Gastroesophageal sphincter (tissue), 4 donors: ENCODE results near the gene CD248. TPM values are rescaled to one million over a fixed set of nuclear protein-coding genes. Genes with fewer than 3 reads are reported as not detected.
"Not testable (repeated sequence)": the region's sequence is repeated elsewhere in the genome, so short reads cannot be mapped to it uniquely, and the experiment has no call there.

Source experiments
- ATAC-seq: fragments of 150-250 bp; one replicate; pipeline ENCODE4 v1.9.1; 2016; ENCODE audit warnings: mild to moderate bottlenecking, moderate library complexity
- H3K27ac ChIP-seq, 4 donors: fragments of 200-600 bp; sonication (generic) in 3 of 4; 1 replicate in 3 of 4; 2 replicates in 1 of 4; pipeline ENCODE4 v1.5.1; 2016 to 2019
- H3K27me3 ChIP-seq: fragments of 200-600 bp; sonication (generic); one replicate; pipeline ENCODE4 v1.5.1; 2019
- H3K36me3 ChIP-seq, 2 donors: fragments of 200-600 bp; sonication (generic); one replicate each; pipeline ENCODE4 v1.5.1; 2019; ENCODE audit warnings: control low read depth in 1 of 2
- H3K4me1 ChIP-seq, 3 donors: fragments of 200-600 bp; sonication (generic); 1 replicate in 2 of 3; 2 replicates in 1 of 3; pipeline ENCODE4 v1.5.1; 2016 to 2019; ENCODE audit warnings: control low read depth in 2 of 3
- H3K4me3 ChIP-seq, 2 donors: fragments of 200-600 bp; sonication (generic); one replicate each; pipeline ENCODE4 v1.5.1; 2019; ENCODE audit warnings: mild to moderate bottlenecking in 1 of 2, moderate library complexity in 1 of 2
- H3K9me3 ChIP-seq, 3 donors: fragments of 200-600 bp; sonication (generic); one replicate each; pipeline ENCODE4 v1.5.1; 2017 to 2019; ENCODE audit warnings: control low read depth in 2 of 3
- EP300 ChIP-seq: sonication (generic); formaldehyde crosslinking; IDR thresholded peaks from one replicate; pipeline ENCODE4 v1.6.1; 2017; ENCODE audit warnings: antibody characterized with exemption, mild to moderate bottlenecking
- POLR2A ChIP-seq, 2 donors: fragments of 450-650 bp; IDR thresholded peaks; one replicate each; pipeline ENCODE4 v1.6.1; 2017; ENCODE audit warnings: antibody characterized with exemption in 2 of 2, mild to moderate bottlenecking in 2 of 2, moderate library complexity in 1 of 2
- POLR2AphosphoS5 ChIP-seq: sonication (generic); formaldehyde crosslinking; IDR thresholded peaks from one replicate; pipeline ENCODE4 v1.6.1; 2017; ENCODE audit warnings: antibody characterized with exemption
- WGBS, 2 donors: methylation state at CpG; one replicate each; pipeline ENCODE4 v1.1.5; 2018; ENCODE audit warnings: low coverage in 1 of 2; 5-methylcytosine and 5-hydroxymethylcytosine counted together
- total RNA-seq, 4 donors: library from RNA; depleted of rRNA; stranded (reverse); fragments of >200 nt; gene quantifications; one replicate each; pipeline ENCODE4 v1.1.0, GENCODE V29; 2016
- TF ChIP-seq, protein P1 (sequence below), 4 experiments: fragments of 200-600 bp in 2 of 4; fragments of 450-650 bp in 2 of 4; sonication (generic) in 1 of 4; IDR thresholded peaks; one replicate each; pipeline ENCODE4 v1.5.1; 2017 to 2019; ENCODE audit warnings: antibody characterized with exemption in 4 of 4, mild to moderate bottlenecking in 2 of 4, moderate library complexity in 2 of 4

CD248 gene
- total RNA-seq, 4 donors from 2014 or later, result 23.1 to 68.2 (median 27.0) TPM

DNA sequence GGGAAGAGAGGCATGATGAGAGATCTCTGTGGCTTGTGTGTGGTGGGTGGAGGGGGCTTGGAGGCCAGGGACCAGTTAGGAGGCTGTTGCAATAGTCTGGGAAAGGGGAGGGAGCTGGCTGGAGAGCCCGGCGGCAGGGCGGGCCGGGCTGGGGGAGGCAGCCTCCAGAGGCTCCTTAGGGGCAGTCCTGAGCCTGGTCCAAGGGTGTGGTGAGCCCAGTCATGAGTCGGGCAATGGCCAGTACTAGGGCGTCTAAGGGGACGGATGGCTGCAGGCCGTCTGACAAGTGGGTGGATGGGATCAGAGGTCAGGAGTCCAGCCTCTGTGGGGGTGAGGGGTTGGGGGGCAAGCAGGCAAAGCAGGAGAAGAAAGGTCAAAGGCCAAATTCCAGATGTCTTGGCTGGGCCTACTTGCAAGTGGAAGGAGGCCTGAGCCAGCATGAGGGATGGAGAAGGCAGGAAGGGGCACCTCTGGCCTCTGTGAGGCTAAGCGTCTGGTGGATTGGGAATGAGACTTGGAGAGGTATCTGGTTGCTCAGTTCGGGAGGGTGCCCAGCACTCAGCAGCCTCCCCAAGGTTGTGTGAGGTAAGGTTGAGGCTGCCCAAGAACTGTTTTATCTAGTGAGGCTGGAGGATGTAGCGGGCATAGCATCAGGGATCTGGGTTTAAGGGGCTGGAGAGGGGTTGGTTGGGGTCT lies 6.0 kb upstream of the CD248 start:
- Histone ChIP-seq H3K9me3 (no peaks in the 10 kb centered on the region), H3K27me3 (no peaks in the 10 kb centered on the region), H3K27ac (peak overlapping the region in 2 of 4 donors; percentile 43 to 58), H3K4me3 (no peak overlapping the region), H3K36me3 (no peaks in the 10 kb centered on the region), H3K4me1 (peaks cover 0 to 44% (median 28%) of the 10 kb centered on the region in 3 donors)
- peak; percentile 78 for ATAC-seq
- TF ChIP-seq EP300, result no peak
- no peak for TF ChIP-seq POLR2AphosphoS5
- no peak for TF ChIP-seq POLR2A (IDR thresholded peaks at IDR 0.05)
- TF ChIP-seq, protein P1, sequence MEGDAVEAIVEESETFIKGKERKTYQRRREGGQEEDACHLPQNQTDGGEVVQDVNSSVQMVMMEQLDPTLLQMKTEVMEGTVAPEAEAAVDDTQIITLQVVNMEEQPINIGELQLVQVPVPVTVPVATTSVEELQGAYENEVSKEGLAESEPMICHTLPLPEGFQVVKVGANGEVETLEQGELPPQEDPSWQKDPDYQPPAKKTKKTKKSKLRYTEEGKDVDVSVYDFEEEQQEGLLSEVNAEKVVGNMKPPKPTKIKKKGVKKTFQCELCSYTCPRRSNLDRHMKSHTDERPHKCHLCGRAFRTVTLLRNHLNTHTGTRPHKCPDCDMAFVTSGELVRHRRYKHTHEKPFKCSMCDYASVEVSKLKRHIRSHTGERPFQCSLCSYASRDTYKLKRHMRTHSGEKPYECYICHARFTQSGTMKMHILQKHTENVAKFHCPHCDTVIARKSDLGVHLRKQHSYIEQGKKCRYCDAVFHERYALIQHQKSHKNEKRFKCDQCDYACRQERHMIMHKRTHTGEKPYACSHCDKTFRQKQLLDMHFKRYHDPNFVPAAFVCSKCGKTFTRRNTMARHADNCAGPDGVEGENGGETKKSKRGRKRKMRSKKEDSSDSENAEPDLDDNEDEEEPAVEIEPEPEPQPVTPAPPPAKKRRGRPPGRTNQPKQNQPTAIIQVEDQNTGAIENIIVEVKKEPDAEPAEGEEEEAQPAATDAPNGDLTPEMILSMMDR (IDR thresholded peaks at IDR 0.05), result no peak
- 64 to 73% methylated on average over 6 of the region's 11 CpGs for WGBS, 2 donors

DNA sequence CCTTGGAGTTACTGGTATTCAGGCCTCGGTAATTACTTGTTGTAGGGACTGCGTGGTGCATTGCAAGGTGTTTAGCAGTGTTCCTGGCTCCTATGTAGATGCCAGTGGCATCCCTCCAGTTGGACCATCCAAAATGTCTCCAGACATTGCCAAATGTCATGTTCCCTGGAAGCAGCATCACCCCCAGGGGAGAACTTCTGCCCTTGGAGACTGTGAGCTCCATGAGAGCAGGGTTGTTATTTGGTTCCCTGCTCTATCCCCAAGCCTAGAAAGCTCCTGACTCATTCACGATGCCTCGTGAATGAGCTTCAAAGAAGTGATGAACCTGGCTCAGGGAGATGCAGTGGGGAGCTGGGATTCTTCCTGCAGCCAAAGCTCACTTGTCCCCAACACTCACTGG lies 4.8 kb upstream of the CD248 start:
- WGBS, 2 donors, result 80% methylated on average over 2 of the region's 4 CpGs; no CpG with 5 or more reads in 1 of the 2 donors
- TF ChIP-seq EP300, result no peak
- TF ChIP-seq, protein P1 (IDR thresholded peaks at IDR 0.05), result no peak
- no peak for TF ChIP-seq POLR2AphosphoS5
- TF ChIP-seq POLR2A (IDR thresholded peaks at IDR 0.05), result no peak
- Histone ChIP-seq H3K4me3 (no peak overlapping the region), H3K27me3 (peaks cover 5% of the 10 kb centered on the region), H3K36me3 (no peaks in the 10 kb centered on the region), H3K9me3 (no peaks in the 10 kb centered on the region), H3K4me1 (peaks cover 0 to 44% (median 31%) of the 10 kb centered on the region in 3 donors), H3K27ac (peak overlapping the region in 3 of 4 donors; percentile 24 to 58 (median 31))
- ATAC-seq, result no peak

DNA sequence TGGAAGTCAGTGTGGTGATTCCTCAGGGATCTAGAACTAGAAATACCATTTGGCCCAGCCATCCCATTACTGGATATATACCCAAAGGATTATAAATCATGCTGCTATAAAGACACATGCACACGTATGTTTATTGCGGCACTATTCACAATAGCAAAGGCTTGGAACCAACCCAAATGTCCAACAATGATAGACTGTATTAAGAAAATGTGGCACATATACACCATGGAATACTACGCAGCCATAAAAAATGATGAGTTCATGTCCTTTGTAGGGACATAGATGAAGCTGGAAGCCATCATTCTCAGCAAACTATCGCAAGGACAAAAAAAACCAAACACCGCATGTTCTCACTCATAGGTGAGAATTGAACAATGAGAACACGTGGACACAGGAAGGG lies 3.9 kb upstream of the CD248 start:
- H3K4me3 ChIP-seq, ATAC-seq, H3K27ac ChIP-seq, H3K27me3 ChIP-seq, H3K9me3 ChIP-seq, H3K36me3 ChIP-seq: not testable (repeated sequence)
- 81 to 93% methylated on average over 2 to 4 of the region's 6 CpGs for WGBS, 2 donors
- peaks cover 0 to 44% (median 24%) of the 10 kb centered on the region in 3 donors for H3K4me1 ChIP-seq

DNA sequence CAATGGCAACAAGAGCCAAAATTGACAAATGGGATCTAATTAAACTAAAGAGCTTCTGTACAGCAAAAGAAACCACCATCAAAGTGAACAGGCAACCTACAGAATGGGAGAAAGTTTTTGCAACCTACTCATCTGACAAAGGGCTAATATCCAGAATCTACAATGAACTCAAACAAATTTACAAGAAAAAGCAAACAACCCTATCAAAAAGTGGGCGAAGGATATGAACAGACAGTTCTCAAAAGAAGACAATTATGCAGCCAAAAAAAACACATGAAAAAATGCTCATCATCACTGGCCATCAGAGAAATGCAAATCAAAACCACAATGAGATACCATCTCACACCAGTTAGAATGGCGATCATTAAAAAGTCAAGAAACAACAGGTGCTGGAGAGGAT lies 3.4 kb upstream of the CD248 start:
- H3K4me3 ChIP-seq, result not testable (repeated sequence)

DNA sequence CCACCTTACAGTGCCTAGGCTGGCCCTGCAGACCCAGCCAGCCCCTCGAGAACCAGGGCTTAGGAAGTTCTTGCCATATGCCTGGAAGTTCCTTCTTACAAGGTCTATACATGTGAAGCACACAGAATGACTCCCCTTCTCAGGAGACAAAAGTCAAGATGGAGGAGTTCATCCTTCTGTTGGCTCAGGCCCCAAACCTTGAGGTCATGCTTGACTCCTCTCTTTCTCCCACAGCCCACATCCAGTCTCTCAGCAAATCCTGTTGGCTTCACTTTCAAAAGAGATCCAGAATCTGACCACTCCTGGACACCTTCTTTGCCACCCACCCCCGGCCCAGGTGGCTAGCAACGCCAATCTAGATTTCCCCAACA lies 1.7 kb upstream of the CD248 start:
- H3K36me3 ChIP-seq, result no peaks in the 10 kb centered on the region
- peak overlapping the region in 3 of 4 donors; percentile 91 to 96 (median 92) for H3K27ac ChIP-seq
- TF ChIP-seq EP300 (no peak), POLR2A (IDR thresholded peaks at IDR 0.05) (no peak), POLR2AphosphoS5 (no peak)
- TF ChIP-seq, protein P1 (IDR thresholded peaks at IDR 0.05), result no peak
- no peak overlapping the region for H3K4me3 ChIP-seq
- ATAC-seq, result no peak
- no peaks in the 10 kb centered on the region for H3K9me3 ChIP-seq
- peaks cover 10% of the 10 kb centered on the region for H3K27me3 ChIP-seq
- H3K4me1 ChIP-seq, result peaks cover 0 to 64% (median 22%) of the 10 kb centered on the region in 3 donors
- WGBS, 2 donors, result 59 to 79% methylated on average over 2 to 3 of the region's 3 CpGs

More for the DNA sequence above, 3.4 kb upstream of the CD248 start:
- H3K36me3 ChIP-seq, H3K27me3 ChIP-seq, H3K27ac ChIP-seq, ATAC-seq, H3K9me3 ChIP-seq: not testable (repeated sequence)
- H3K4me1 ChIP-seq, result peaks cover 0 to 47% (median 22%) of the 10 kb centered on the region in 3 donors
- 100% methylated on average over 2 of the region's 2 CpGs; no CpG with 5 or more reads in 1 of the 2 donors for WGBS, 2 donors
